ENCODE results near the gene UST. TPM values are rescaled to one million over a fixed set of nuclear protein-coding genes. Genes with fewer than 3 reads are reported as not detected.

The UST gene
- total and polyA plus RNA-seq, 7 donors = 0.79 to 2.6 (median 2.0) TPM

GRCh38 chr6:149055195-149055899, 308.5 kb downstream of the UST start:
- Histone ChIP-seq H3K36me3 (ENCODE audit: insufficient read depth in 1 of 2, low read depth in 1 of 2) (no peaks in the 10 kb centered on the region), H3K27me3 (ENCODE audit: insufficient read depth in 3 of 3, low read length in 2 of 3) (no peaks in the 10 kb centered on the region), H3K9me3 (no peaks in the 10 kb centered on the region), H3K27ac (no peak overlapping the region), H3K4me1 (no peaks in the 10 kb centered on the region), H3K4me3 (no peak overlapping the region)
- TF ChIP-seq CTCF (IDR thresholded peaks at IDR 0.05) = no peak
- WGBS, 3 donors = 73 to 77% (median 75%) methylated on average over 5 of the region's 5 CpGs
- intact Hi-C loops (cut with DNase I) = no loop called here
- ATAC-seq (no peak), DNase-seq (no peak)

DNA sequence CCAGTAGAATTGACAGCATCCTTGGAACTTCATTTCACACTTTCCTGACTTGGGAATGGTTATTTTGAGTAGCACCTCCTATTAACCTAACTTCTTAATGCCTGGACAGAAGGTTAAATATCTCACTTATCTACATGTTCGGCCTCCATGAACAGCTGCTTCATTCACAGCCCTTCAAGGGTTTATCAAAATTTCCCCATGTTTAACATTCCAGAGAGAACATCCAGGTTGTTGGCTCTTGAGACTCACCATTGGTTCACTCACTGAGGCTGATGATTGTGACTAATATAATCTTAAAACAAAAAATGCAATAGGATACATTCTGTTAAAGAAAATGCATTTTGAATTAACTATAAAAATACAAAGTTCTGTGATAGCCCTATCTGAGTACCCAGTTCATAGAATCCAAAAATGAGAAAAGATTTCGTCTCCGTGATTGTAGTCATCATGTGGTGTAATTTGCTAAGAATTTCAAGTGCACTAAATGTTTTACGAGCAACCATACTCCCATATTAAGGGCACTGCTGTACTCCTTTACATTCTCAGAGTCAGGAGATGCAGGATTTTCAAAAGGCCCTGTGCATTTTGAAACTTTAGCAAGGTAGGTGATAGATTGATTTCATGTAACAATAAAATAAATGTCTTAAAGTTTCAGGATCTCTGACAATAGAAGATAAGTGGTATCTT, 310.1 kb downstream of the UST start:
- Histone ChIP-seq H3K36me3 (ENCODE audit: insufficient read depth in 1 of 2, low read depth in 1 of 2) (no peaks in the 10 kb centered on the region), H3K9me3 (no peaks in the 10 kb centered on the region), H3K27me3 (ENCODE audit: insufficient read depth in 3 of 3, low read length in 2 of 3) (peaks cover 0 to 2% (median 0%) of the 10 kb centered on the region in 3 donors), H3K4me1 (no peaks in the 10 kb centered on the region), H3K4me3 (no peak overlapping the region), H3K27ac (no peak overlapping the region)
- intact Hi-C loops (cut with DNase I) = loop anchor here in 1 of 2 donors (1.0 kb wide), 1 partner anchor 12 kb away; no protein-coding TSS in a partner anchor
- 88 to 89% (median 89%) methylated on average over 4 of the region's 4 CpGs for WGBS, 3 donors
- ATAC-seq (no peak), DNase-seq (no peak)
- no peak for TF ChIP-seq CTCF (IDR thresholded peaks at IDR 0.05)

- Histone ChIP-seq H3K4me1 (no peaks in the 10 kb centered on the region), H3K27ac (no peak overlapping the region), H3K36me3 (ENCODE audit: insufficient read depth in 1 of 2, low read depth in 1 of 2) (no peaks in the 10 kb centered on the region), H3K27me3 (ENCODE audit: insufficient read depth in 3 of 3, low read length in 2 of 3) (peaks cover 0 to 2% (median 0%) of the 10 kb centered on the region in 3 donors), H3K4me3 (no peak overlapping the region), H3K9me3 (no peaks in the 10 kb centered on the region)
- ATAC-seq = no peak
- WGBS, 3 donors = 92 to 100% (median 99%) methylated on average over 1 of the region's 1 CpG
- TF ChIP-seq CTCF (IDR thresholded peaks at IDR 0.05) = no peak
- intact Hi-C loops (cut with DNase I) = no loop called here
- no peak for DNase-seq
These were observed 310.6 kb downstream of the UST start for GRCh38 chr6:149057464-149057840.

DNA sequence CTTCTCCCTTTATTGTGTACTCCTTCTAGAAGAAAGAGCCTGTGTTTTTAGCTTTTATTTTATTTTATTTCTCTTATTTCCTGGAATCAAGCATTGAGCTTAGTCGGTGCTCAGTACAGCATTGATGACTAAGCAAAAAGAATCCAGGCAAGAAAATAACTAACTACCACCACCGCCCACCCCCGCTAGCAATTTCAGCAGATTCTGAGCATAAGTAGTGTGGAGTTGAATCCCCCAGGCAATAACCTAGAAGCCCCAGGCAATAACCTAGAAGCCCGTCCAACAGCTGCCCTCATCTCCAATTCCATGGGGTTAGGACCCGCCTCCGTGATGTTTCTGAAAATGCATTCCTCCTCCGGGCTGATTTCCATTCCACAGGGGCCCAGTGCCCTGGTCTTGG, 312.7 kb downstream of the UST start:
- Histone ChIP-seq H3K27ac (no peak overlapping the region), H3K4me1 (no peaks in the 10 kb centered on the region)
- intact Hi-C loops (cut with DNase I) = no loop called here

More for the DNA sequence above, 312.7 kb downstream of the UST start:
- TF ChIP-seq CTCF (IDR thresholded peaks at IDR 0.05) = no peak
- DNase-seq (no peak), ATAC-seq (no peak)
- WGBS, 3 donors = 69 to 75% (median 73%) methylated on average over 7 of the region's 7 CpGs
- H3K36me3 ChIP-seq (ENCODE audit: insufficient read depth in 1 of 2, low read depth in 1 of 2) = no peaks in the 10 kb centered on the region
- H3K9me3 ChIP-seq = no peaks in the 10 kb centered on the region
- H3K27me3 ChIP-seq (ENCODE audit: insufficient read depth in 3 of 3, low read length in 2 of 3) = peaks cover 0 to 2% (median 0%) of the 10 kb centered on the region in 3 donors
- no peak overlapping the region for H3K4me3 ChIP-seq

Data from psoas muscle (tissue), 8 donors.